Endothelial cell of hepatic sinusoid (primary cell): ENCODE measurements around the gene SCGB3A1.

Experiments used
- in situ Hi-C: cut with HindIII; loops from 2 replicates; pipeline ENCODE4 v1.10.0; 2017; ENCODE audit warnings: low sequenced_read_pairs

Gene SCGB3A1

DNA sequence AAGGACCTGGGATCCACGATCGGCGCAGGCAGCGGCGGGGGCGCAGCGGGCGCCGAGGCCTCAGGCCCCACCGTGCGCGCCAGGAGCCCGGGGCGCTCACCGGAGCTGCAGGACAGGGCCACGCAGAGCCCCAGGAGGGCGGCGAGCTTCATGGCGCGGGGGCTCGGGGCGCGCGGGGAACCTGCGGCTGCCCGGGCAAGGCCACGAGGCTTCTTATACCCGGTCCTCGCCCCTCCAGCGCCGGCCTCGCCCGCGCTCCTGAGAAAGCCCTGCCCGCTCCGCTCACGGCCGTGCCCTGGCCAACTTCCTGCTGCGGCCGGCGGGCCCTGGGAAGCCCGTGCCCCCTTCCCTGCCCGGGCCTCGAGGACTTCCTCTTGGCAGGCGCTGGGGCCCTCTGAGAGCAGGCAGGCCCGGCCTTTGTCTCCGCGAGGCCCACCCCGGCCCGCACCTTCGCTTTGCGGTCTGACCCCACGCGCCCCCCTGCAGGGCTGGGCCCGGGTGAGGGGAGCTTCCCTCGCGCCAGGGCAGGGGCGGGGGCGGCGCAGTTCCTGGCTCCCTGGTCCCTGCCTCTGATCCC, at the start of gene SCGB3A1:
SCGB3A1 (minus strand) TSS at position 189 of the 577 bp plus-strand sequence; CDS start at position 152, 37 bp downstream.
- in situ Hi-C loops, result no loop called here

DNA sequence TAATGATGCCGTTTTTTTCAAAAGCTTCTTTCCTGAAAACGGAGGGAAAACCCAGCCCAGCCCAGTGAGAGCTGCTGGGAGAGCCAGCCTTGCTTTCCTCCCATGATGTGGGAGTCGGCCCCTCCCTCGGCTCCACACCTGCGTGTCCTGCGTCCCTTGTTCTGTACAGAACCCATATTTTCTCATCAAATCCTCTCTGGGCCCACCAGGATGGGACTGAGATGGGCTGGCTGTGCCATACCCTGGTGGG, 49.2 kb upstream of the SCGB3A1 start:
- in situ Hi-C loops, result no loop called here

GRCh38 chr5:180639741-180640610, 48.7 kb upstream of the SCGB3A1 start:
- in situ Hi-C loops, result no loop called here

DNA sequence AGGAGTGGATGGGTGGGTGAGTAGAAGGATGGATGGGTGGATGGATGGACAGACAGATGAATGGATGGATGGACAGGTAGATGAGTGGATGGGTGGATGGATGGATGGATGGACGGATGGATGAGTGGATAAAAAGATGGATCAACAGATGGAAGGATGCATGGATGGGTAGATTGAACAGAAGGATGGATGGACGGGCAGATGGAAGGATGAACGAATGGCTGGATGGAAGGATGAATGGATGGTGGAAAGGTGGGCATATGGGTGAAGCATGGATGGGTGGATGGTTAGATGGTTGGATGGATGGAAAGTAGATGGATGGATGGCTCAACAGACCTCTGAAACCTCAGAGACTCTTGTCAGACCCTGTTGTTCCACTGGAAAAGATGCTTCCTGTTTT, 48.0 kb upstream of the SCGB3A1 start:
- in situ Hi-C loops, result no loop called here

DNA sequence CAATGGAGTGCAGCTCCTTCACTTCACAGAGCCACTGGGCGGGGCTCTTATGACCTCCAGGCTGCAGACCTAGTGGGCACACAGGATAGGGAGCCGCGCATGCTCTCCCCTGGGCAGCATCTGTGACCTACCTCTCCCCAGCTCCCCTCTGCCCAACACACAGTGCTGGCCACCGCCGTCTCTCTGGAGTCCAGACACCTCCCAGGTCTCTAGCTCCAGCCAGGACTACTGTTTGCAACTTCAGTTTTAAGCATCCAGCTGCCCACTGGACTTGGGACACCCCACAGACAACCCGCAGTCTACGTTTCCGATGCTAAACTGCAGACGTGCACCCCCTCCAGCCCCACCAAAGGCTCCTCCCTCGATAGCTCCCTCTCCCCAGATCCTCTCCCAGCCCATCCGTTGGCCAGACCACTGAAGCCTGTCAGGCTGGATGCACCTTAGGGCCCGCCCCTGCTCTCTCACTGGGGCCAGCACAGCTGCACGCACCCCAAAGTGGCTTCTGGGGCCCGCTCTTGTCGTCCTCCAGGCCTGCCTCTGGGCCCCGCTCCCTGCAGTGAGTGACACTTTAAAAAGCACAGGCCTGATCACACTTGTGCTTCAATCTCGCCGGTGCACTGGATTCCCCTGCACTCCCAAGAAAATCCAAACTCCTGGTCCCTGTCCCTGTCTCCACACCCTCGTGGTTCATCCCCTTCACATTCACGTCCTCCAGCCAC, 46.8 kb upstream of the SCGB3A1 start:
- in situ Hi-C loops, result no loop called here

DNA sequence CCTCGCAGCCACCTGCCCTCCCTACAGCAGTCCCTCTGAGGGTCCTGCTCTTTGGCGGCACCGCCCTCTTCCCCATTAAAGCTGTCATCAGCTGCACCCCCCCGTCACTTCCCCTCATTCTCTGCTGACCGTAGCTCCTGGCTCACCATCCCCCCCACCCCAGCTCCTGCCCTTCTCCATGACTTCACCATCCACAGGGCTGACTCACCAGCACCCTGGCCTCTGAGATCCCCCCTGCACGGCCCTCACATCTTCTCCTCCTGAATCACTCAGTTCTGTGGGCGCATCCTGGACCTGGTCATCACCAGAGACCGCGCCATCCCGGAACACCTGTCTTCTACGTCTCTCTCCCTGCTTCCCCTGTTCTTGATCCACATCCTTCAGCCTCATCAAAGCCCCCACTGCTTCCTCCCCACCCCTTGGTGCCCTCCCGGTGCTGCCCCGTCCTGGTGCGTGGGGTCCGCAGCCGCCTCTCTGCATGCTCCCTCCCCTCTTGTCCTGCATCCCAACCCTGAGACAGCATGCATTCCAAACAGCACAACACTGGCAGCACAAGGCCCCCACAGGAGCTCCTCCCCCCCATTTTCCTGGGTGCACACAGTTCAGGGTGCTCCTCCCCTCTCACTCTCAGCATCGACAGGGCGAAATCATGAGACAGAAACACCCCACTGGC, 45.2 kb upstream of the SCGB3A1 start:
- in situ Hi-C loops, result no loop called here

- in situ Hi-C loops, result no loop called here
Measured at GRCh38 chr5:180636016-180636402, 44.7 kb upstream of the SCGB3A1 start.

GRCh38 chr5:180633283-180634177, 42.2 kb upstream of the SCGB3A1 start:
- in situ Hi-C loops, result no loop called here

GRCh38 chr5:180632768-180633167, 41.5 kb upstream of the SCGB3A1 start:
- in situ Hi-C loops, result no loop called here

DNA sequence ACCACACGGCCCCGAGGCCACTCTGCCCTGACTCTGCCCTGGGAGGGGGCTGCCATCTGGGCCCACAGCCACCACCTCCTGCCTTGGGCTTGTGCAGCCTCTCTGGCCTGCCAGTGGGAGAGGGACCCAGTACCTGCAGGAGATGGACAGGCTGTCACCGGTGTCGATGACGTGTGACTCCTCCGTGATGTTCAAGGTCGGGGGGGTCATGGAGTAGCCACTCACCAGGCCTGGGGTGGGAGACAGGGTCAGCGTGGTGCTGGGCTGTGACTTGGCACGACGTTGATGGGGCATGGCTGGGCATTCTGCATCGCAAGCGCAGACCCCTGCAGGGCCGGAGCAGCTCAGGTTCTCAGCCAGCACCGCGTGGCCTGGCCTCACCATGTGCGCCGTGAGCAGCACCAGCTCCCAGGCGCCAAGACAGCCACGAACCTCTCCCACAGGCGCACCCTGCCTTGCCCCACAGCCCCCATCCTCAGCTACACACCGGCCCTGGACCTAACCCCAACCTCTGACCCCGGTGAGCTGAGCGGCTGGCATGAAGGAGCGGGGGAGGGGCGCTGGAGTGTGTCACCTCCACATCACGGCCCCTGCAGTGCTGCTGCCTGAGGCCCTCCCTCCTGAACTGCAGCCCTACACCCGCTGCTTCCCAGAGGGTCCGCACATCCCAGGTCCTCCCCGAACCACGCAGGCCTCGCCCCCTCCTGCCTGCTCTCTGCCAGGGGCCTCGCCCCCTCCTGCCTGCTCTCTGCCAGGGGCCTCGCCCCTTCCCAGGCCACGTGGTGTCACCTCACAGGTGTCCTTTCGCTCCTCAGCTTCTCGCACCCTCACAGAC, 40.5 kb upstream of the SCGB3A1 start:
- in situ Hi-C loops, result no loop called here

- in situ Hi-C loops, result no loop called here
Measured at GRCh38 chr5:180630426-180630825, 39.1 kb upstream of the SCGB3A1 start.

DNA sequence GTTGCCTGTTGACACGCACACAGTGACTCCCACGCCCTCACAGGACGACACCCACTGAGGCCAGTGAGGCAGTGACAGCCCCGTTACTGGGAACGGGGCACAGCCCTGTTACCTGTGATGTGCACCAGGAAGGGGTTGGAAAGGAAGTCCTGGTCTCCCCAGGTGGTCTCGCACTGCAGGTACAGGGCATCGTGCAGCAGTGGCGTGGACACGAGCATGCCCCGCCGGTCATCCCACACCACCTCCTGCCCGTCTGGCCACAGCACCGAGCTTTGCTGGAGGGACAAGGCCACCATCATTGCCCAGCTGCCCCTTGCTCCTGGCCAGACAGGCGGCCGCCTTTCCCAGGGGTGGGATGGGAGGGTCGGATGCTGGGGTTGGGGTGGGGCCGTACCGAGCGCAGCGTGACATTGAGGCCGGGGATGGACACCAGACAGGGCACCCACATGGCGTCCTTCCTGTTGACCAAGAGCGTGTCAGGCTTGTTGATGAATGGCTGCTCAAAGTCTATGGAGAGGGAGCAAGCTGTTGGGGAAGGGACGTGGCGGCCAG, 38.6 kb upstream of the SCGB3A1 start:
- in situ Hi-C loops, result no loop called here

DNA sequence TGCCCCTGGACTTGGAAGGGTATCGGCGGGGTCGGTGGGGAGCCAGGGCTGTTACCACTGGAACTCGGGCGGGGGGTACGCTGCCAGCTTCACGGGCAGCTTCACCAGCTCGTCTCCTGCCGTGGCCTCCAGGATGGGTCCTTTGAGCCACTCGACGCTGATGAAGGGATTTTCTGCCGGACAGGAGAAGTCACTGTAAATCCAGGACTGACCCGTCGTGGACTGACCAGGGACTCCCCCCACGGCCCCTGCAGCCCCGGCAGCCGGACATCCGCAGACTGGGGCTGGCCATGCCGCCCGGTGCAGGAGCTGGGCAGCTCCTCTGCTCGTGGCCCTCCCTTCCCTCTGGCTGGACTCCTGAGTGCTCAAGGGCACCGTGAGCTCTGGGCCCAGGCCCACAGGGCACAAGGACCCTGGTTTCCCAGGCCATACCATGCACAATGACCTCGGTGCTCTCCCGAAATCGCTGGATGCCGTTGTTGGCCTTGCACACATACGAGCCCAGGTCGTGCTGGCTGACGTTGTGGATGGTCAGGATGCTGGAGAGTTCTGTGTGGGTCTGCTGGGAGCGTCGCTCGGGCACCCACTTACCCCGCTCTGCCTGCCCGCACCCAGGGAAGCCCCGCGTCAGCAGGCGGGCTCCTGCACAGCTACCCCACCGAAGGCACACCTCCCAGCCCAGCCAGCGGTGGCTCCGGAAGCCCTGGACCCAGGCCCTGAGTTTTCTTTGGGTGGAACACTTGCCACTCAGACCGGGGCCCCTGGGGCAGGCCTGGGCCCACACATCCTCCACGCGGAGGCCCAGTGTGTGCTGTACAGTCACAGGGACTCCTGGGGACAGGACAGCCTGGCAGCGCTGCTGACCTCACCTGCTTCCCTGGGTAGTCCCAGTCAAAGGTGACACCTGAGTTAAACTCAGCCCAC, 37.8 kb upstream of the SCGB3A1 start:
- in situ Hi-C loops, result no loop called here

DNA sequence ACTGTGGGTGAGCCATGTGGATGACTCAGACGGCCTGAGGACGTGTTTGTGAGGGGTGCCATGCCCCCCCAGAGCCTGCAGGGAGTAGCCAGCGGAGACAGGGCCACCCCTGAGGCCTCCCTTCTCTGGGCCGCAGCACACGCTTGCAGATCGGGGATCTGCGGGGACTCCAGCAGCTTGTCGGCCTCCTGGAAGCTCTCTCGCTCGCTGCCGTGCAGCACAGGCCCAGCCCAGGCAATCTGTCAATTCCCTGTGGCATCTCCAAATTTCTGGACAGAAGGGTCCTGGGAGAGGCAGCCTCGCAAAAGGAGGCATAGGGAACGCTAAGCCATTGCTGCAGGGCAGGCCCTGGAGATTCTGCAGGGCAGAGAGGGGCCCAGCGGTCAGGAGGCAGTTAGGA, 36.9 kb upstream of the SCGB3A1 start:
- in situ Hi-C loops, result no loop called here

DNA sequence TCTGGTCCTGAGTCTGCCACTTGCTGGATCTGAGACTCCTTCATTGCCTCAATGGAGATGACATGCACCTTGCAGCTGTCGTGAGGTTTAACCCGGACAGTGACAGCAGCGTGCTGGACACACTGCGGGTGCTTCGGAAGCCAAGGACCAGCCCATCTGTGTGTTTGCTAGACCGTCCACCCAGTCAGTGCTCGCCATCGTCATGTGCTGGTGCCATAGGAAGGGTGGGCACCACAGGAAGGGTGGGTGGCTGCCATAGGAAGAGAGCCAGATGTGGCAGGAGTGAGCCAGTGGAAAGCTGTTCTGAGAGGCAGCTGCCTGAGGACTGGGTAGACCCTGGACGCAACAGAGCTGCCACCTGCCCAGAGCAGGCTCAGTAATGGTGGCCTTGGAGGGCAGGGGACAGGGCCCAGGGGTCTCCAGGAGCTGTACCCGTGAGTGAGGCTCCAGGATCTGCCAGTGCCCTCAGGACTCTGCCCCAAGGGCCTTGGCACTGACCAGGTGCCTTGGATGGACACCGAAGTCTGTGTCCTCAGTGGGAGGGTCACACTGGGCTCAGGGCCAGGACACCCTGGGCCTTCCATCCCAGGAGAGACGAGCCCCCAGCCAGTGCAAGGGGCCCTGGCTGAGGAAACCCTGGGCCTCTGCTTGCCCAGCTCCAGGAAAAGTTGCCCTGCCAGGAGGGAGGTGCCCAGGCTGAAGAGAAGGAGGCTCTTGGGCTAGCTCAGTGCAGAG, 36.3 kb upstream of the SCGB3A1 start:
- in situ Hi-C loops, result no loop called here

DNA sequence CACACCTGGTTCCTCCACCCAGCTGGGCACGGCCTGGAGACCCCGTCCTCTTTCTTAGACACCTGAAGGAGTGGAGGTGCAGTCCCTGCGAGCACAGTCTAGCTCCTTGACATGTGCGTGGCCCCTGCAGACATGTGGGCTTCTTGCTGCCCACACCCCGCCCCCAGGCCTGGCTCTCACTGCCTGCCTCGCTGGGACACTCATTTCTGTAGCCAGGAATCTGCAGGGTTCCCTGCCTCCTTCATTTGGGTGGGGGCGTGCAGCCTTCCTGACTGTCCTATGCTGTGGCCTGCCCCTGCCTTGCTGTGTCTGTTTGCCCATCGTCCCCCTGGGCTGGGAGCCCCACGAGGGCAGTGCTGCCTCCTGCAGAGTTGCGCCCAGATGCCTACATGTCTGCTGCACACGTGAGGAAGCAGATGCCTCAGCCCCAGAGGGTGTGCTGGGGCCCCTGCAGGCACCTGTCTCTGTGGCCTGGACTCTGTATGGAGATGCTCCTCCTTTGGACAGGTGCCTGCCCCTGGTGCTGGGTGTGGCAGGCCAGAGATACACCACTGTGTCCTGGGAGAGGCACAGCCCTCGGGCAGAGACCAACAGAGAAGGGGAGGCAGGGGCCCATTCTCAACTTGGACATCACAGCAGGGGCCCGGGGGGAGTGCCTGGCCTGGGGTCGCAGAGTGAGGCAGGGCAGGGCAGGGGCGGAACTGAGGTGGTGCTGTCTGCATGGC, 35.5 kb upstream of the SCGB3A1 start:
- in situ Hi-C loops, result no loop called here
